GM19463 (cell line): ENCODE data around the gene PNKP.
A peak's percentile ranks its signal among the peaks of the same experiment; 100 is the strongest.

Source experiments
- ATAC-seq: cut with Tn5 transposase; IDR thresholded peaks from one replicate; pipeline ENCODE4 v1.9.1; 2021; ENCODE audit warnings: mild to moderate bottlenecking, moderate library complexity; ENCODE audit not compliant: unreplicated experiment

Gene PNKP

DNA sequence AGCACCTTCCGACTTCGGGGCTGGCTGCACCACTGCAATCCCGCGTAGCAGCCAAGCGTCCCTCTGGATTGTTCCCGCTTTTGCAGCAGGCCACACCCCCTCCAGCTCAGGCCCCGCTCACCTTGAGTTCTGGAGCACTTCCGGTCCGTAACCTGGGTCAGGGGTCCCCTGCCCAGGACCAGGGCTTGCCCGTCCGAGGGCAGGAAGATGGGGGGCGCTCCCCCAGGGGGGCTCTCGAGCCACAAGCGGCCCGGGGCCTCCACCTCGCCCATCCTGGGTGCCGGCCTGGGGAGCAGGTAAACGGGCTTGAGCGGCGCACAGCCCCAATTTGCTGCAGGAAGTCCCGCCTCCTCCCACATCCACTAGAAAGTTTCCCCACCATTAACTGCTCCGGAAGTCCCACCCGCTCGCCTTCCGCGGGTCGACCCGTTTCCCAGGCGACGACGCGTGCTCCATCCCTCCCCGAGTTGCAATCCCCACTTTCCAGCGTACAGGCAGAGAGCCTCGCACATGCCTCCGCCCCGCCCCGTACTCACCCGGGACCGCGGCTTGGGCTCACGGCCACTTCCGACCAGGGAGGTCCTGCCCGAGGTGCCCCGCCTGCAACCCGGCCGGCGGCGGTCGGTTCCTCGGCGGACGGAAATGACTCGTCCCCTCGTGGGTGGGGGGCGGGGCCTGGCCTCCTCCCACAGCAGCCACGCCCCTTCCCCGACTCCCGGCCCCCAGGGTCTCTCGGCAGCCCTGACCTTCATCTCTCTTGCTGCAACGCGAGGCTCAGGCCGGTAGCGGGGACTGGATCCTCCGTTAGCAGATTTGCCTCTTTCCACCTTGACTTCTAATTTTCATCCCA, at the start of gene PNKP:
PNKP (minus strand) TSS at position 644 of the 850 bp plus-strand sequence; CDS start at position 272, 372 bp downstream.
- ATAC-seq = peak; percentile 35

DNA sequence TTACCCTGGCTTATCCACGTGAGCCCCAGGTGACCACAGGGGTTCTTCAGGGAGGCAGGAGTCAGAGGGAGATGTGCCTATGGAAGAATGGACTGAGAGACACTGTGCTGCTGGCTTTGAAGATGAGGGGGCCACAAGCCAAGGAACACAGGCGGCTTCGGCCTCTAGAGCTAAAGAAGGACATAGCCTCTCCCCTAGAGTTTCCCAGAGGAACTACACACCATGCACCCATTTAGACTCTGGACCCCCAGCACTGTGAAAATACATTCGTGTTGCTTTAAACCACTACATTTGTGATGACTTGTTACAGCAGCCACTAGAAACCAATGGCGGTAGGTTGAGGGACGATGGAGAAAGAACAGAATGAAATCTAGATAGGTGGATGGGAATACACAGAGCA, 47.9 kb upstream of the PNKP start:
- ATAC-seq = no peak

DNA sequence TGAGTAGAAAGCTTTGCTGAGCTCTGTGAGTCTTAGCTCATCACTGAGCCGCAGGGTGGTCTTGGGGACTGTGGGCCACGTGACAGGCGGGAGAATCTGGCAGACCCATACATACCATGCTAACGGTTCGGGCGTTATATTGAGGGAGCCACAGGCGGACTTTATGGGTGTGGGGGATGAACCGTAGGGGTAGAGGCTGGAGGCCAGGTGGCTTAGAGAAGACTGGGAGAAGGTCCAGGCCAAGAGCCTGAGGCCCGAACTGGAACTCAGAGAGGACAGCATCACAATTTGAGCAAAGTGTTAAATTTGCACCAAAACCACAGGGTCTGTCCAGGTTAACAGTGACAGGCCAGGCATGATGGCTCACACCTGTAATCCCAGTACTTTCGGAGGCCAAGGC, 46.3 kb upstream of the PNKP start:
- no peak for ATAC-seq

DNA sequence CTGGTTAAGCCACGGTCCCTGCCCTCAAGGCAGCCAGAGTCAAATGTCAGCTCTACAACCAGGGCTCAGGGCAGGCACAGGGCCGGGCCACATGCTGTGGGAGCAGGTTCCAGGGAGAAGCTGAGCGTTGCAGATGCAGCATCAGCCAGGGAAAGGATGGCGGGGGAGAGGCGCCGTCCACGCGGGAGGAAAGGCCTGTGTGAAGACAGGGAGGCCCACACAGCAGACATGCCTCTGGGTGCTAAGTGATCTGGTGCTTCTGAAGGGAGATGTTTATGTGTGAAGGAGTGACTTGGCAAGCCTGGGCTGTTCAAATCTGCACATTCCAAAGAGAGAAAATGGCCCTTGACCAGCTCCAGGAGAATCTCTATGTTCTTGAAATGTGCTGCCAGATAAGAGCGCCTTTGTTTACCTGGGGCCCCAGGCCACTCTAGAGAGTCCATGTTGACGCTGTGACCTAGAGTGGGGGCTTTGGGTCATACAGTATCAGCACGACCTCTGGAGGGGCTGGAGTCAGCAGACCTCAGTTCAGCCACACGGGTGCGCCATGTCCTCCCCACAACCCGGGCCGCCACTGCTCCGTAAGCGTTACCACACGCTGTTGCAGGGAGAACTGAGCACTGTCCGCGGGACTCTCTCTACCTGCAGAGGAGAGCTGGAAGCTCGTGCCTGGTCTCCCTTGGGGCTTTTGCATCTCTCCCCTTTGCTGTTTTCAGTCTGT, 45.7 kb upstream of the PNKP start:
- no peak for ATAC-seq

DNA sequence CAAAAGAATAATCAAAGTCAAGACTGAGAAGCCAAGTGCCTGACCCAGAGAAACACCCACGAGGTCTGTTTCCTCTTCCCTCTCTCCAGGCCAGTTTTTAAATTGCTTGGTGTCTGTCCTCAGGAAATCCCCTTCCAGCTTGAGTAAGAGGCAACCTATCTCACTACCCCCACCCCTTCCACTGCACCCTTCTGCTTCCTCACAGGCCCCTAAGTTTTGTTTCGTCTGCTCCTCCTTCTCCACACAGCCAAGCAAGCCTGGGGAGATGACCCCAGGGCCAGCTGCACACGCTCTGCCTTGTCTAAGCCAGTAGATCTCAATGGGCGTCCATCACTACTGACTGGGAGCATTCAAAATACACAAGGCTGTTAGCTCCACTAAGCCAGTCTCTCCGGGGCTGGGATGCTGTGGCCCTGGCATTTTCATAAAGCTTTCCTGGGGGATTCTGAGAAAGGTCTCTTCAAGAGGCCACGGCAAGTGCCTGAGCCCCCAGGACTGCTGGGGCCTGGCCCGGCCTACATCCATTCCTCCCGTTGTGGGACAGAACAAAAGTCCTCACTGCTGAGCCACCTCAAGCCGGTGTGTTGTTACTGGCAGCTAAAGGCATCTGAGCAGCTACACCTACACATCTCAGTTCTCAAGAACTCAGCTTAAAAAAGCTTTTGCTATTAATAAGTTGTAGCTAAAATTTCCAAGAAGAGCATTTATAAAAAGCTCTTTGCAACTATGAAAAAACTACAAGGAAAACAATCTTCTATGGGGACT, 44.2 kb upstream of the PNKP start:
- no peak for ATAC-seq

DNA sequence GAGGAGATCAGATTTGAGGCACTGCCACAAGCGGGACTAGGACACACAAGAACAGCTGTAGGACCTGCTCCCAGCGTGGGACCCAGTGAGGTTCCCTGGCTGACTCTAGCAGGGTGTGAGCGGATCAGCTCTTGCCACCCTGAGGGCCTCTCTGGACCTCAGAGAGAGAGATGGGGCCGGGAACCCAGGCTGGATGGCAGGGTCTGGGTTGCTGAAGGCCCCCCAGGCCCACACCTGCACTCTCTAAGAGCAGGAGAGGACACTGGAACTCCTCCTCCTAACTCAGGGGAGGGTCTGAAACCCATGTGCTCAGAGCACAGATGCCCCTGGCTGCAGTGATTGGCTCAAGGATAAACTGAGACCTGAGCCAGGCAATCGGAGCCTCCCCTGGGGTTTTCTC, 42.8 kb upstream of the PNKP start:
- no peak for ATAC-seq

DNA sequence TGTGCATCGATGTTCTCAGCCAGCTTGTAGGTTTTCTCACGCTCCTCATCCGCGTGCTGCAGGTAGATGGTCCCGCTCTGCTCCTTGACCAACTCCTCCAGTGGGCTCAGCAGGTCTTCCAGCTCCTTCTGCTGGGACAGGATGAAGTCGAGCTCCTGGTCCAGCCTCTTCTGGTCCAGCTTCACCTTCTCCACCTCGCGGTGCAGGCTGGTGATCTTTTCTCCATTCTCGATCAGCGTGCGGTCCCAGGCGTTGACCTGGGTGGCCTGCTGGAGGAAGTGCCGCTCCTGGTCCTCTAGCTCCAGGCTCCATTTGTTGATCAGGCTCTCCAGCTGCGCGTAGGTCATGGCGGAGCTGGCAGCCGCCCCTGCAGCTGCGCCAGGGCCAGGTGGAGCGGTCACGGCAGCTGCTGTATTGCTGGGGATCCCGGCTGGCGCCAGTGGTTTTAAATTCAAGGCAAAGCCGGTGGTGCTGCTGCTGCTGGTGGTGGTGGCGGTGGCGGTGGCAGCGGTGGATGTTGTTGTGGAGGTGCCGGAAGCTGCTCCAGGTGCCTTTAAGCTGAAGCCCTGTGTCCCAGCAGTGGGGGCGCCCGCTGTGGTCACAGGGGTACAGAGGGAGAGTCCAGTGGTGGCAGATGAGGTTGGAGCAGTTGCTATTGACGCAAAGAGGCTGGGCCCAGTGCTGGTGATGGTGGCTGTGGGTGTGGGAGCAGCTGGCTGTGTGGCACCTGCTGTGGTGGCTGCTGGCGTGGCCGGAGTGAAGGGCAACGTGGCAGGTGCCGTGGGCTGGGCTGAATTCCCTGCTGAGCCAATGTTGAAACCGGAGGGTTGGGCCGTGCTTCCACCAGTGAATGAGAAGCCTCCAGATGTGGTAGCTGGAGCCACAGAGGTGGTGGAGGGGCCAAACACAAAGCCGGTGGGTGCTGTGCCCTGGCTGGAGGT, 41.4 kb upstream of the PNKP start:
- ATAC-seq = no peak

DNA sequence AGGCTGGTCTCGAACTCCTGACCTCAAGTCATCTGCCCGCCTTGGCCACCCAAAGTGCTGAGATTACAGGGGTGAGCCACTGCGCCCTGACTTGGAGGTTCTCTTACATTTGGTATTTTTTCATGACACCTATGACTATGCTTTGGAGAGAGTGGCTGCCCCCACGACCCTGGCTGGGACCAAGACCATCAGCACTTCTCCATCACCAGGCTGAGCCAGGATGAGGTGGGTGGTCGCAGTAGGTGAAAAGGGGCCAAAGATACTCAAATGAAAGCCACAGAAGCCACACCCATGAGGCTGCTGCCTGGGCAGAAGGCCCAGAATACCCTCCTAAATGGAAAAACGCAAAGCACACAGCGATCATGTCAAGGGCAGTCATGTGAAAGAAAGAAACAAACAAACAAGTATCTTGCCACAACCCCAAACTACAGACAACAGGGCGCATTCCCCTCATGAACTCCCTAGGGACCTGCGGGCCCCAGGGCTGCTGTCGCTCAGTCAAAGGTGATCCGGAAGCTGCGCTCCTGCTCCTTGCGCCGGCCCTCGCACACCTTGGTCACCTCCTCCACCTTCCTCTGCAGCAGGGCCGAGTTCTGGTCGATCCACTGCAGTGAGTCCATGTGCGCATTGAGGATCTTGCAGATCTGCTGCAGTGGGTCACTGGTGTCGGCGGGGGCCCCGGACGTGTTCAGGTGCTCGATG, 40.5 kb upstream of the PNKP start:
- ATAC-seq = no peak

DNA sequence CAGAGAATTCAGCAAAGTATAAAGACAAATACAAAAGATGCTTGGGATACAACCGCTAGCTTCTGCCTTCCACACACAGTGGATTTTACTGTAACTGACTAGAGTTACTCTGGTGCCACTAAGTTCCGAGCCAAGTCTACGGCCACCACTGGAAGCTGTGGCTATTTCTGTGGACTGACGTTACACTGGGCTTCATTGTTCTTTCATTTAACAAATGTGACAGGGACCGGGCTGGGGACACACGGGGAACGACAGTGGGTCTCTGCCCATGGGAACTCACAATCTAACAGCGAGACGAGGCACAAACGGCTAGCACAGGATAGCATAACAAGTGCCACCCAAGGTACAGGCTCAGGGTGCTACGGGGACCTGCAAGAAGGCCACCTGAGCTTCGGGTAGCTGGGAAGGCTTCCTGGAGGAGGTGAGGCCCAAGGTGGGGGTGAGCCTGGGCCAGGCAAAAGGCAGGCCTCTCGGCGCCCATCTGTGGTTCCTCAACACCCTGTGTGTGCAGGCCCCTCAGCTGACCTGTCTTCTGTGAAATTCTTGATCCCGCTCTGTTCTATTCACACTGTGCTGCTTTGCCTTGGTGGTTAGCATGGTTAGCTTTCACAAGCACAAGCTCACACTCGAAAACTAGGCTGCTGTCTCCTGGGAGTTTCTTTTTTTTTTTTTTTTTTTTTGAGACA, 39.6 kb upstream of the PNKP start:
- ATAC-seq = no peak

DNA sequence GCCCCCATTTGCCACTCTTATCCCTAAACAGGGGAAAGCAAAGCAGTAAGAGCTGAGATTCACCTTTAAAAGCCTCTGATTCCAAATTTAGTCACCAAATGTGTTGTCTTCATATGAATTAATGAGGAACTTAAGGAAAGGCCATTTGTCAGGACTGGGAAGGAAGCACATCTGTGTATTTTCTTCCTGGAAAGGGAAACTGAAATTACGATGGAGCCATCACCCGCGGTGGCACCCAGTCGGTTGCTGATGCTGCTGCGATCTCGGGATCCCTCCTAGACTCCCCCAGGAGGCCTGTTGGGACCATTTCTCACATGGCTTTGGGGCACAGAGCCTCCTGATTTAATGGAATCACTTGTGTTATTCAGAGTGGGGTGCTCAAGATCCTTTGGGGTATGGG, 36.8 kb upstream of the PNKP start:
- no peak for ATAC-seq

DNA sequence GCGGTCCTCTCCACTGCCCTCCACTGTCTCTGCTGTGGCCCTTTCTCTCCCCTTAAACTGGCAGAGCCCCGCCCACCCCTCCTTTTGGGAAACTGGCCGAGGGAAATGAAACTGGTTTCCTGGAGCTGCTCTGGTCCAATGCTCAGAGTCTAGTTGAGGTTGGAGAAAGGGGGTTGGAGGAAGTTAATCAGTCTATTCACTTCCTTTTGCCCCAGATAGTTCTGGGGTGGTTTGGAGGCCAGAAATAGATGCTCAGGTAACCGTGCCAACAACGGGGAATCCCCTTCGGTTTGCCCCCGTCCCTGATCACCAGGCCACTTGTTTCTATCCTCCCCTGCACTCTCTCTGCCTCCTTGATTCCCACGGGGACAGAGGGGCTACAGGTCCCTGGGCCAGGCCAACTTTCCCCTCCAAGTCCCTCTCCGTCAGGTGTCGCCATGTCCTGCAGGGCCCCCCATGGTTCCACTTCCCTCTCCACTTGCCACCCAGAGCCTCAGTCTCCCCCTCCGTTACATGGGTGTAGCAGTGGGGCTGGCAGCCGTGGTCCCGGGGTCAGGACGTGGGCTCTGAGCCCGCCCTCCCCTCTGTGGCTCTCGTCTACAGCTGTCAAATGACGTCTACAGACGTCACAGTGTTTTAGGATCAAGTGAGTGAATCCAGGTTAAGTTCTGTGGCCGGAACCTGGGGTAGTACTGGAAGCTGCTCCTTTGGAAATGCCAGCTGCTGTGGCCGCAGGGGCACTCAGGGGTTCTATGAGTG, 29.7 kb upstream of the PNKP start, which contains the start of gene IL4I1:
IL4I1 (minus strand) TSS at position 25 of the 759 bp plus-strand sequence. CDS start 727 bp downstream, outside the sequence.
- peak; percentile 54 for ATAC-seq

DNA sequence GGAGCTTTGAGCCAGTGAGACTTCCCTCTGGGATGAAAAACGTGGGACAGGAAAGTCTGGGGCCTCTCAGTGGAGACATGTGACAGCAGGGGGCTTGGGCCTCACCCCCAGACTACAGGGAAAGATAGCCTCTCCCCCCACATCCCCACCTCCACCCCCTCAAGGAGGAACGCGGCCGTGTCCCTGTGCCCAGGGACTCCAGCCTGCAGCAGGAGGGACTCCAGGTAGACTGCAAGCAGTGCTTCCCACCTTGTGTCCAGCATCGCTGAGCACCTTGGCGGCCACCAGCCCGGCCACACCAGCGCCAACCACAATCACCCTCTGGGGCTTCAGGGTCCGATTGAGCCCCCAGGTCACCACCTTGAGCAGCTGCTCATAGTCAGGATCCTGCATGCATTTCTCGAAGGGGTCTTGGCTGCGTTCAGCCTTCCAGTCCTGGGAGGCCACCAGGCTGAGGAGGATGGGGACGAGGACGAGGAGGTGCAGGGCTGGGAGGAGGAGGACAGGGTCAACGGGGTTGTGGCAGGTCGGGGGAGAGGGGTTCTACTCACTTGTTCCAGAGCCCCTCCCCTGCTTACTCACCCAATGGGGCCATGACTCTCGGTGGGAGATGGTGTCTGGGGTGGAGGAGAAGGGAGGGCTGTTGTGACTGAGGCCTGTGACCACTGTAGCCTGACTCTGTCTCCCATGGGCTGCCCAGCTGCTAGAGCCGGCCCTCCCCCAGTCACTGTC, 28.4 kb upstream of the PNKP start:
- ATAC-seq = no peak

DNA sequence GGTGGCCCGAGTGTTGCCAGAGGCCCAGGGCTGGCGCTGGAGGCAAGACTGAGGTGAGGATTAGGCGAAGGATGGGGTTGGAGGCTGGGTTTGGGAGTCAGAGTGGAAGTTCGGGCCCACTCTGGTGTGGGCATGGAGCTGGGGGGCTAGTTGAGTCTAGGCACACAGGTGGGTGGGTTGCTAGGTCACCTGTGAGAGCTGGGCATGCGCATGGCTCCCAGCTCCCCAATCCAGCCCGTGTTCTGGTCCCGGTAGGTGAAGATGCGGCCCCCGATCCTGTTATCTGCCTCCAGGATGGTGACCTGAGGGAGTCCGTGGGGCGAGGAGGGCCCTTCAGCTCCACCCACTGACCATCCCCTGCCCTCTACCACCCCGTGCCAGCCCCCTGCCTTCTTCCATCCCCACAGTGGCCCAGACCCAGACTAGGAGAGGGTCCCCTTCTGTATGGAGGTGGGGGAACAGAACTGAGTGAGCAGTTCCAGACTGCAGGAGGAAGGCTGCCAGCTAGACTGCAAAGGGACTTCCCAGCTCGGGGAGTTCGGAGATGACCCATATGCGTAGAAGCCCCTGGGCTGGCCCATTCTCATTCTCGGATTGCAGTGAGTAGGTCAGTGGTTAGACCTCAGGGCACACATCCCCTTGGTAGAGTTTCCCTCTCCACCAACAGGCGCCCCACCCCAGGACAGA, 27.6 kb upstream of the PNKP start:
- ATAC-seq = peak; percentile 29

DNA sequence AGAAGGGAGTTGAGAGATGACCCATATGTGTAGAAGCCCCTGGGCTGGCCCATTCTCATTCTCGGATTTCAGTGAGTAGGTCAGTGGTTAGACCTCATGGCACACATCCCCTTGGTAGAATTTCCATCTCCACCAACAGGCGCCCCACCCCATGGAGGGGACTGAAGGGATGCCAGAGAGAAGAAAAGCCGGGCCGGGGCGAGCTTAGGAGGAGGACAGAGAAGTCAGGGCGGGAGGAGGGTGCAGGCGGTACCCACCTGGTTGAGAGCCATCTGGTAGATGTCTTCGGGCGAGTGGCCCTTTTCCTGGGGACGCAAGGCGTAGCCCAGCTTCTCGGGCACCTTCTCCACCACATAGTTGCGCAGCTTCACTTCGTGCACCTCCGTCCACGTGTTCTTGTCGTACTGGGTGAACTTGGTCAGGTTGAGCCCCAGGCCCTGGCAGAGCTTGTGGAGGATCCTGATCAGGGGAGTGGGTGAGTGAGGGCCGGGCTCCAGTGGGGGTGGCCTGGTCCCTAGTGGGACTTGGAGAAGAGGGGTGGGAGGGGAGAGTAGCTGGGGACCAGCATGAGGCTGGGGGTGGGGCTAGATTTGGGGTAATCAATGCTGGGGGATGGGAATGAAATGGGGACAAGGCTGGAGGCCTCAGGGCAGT, 26.8 kb upstream of the PNKP start:
- no peak for ATAC-seq

DNA sequence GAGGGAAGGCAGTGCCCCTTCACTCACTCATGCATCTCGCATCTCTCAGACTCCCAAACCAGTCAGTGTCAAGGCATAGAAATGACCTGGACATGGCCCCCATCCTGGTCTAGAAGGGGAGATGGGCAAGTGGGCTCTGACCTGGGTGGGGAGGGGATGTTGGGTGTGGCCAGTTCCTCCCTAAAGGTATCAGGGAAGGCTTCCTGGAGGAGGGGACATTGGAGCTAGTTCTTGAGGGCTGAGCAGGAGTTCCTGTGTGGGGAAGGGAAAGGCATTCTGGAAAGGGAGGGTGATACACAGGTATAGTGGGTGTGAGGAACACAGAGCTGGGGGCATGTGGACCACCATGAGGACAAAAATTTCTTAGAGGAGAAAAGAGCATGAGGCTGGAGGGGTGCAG, 25.3 kb upstream of the PNKP start:
- ATAC-seq = no peak

DNA sequence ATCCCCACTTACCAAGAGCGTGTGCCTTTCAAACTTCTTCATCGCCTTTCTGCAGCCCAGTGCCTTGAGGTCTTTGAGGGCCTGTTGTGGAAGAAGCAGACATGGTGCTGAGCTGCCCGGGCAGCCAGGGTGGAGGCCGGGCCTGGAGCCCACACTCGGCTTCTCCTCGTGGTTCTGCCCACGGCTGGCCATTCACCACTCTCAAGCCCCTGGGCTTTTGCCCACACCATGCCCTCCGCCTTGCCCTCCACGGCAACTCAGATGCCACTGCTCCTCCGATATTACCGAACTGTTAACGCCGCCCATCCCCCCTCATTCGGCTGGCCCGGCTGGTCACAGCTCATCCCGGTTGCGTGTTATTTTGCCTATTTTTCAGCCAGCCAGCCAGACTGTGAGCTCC, 24.0 kb upstream of the PNKP start:
- no peak for ATAC-seq
